ENCODE measurements around the gene RPIA. TPM values are rescaled to one million over a fixed set of nuclear protein-coding genes. Genes with fewer than 3 reads are reported as not detected.

The RPIA gene
- polyA plus RNA-seq, 3 donors = 12.4 to 23.1 (median 17.9) TPM

GRCh38 chr2:88754585-88755320 lies 63.3 kb downstream of the RPIA start:
- Histone ChIP-seq H4K20me1 (ENCODE audit: insufficient read depth, low read length) (no peaks in the 10 kb centered on the region), H3K36me3 (replicated peaks in 1 of 2; ENCODE audit: control insufficient read depth in 1 of 2, insufficient read depth in 2 of 2, low read length in 2 of 2) (peaks cover 24 to 50% of the 10 kb centered on the region in 2 donors), H3K79me2 (ENCODE audit: insufficient read depth, low read length) (no peaks in the 10 kb centered on the region), H3K27me3 (ENCODE audit: control insufficient read depth in 2 of 2, insufficient read depth in 2 of 2, low read length in 2 of 2) (no peaks in the 10 kb centered on the region), H3K4me1 (ENCODE audit: control insufficient read depth in 1 of 2, insufficient read depth in 2 of 2, low read length in 2 of 2) (no peaks in the 10 kb centered on the region), H3K27ac (ENCODE audit: low read depth in 1 of 2, low read length in 2 of 2) (no peak overlapping the region), H3K9ac (ENCODE audit: insufficient read depth, low read length, poor library complexity, severe bottlenecking) (no peak overlapping the region), H3K4me3 (replicated peaks in 1 of 3; ENCODE audit: low read depth in 2 of 3, low read length in 3 of 3) (no peak overlapping the region), H3K4me2 (replicated peaks; ENCODE audit: extremely low read depth, low read length, poor library complexity, severe bottlenecking) (no peak overlapping the region), H3K9me3 (replicated peaks in 1 of 2; ENCODE audit: control insufficient read depth in 1 of 2, insufficient read depth in 1 of 2, low read length in 2 of 2) (peaks cover 14 to 21% of the 10 kb centered on the region in 2 donors), H2AFZ (ENCODE audit: insufficient read depth, low read depth, low read length, poor library complexity, severe bottlenecking) (no peak overlapping the region)
- DNase-seq = no peak
- H3K36me3 Mint-ChIP-seq = peaks cover 38 to 47% of the 10 kb centered on the region in 2 donors
- peak overlapping the region in 1 of 7 donors; percentile 66 for H3K27ac Mint-ChIP-seq
- peaks cover 0 to 25% (median 23%) of the 10 kb centered on the region in 7 donors for H3K9me3 Mint-ChIP-seq
- no peak for TF ChIP-seq CTCF (IDR thresholded peaks at IDR 0.05)
- H3K27me3 Mint-ChIP-seq (ENCODE audit: low read depth in 3 of 3) = peaks cover 0 to 1% (median 0%) of the 10 kb centered on the region in 3 donors
- intact Hi-C loops (cut with micrococcal nuclease) = no loop called here
- no peak overlapping the region for H3K4me3 Mint-ChIP-seq
- 30% methylated on average over 4 of the region's 6 CpGs for WGBS (ENCODE audit: insufficient coverage)
- no peaks in the 10 kb centered on the region for H3K4me1 Mint-ChIP-seq

GRCh38 chr2:88755836-88756235 lies 64.4 kb downstream of the RPIA start:
- no peak overlapping the region for H3K27ac ChIP-seq (ENCODE audit: low read depth in 1 of 2, low read length in 2 of 2)
- peak overlapping the region in 1 of 7 donors; percentile 66 for H3K27ac Mint-ChIP-seq
- H3K36me3 ChIP-seq (replicated peaks in 1 of 2; ENCODE audit: control insufficient read depth in 1 of 2, insufficient read depth in 2 of 2, low read length in 2 of 2) = peaks cover 18 to 41% of the 10 kb centered on the region in 2 donors
- no peaks in the 10 kb centered on the region for H3K4me1 ChIP-seq (ENCODE audit: control insufficient read depth in 1 of 2, insufficient read depth in 2 of 2, low read length in 2 of 2)
- H3K9ac ChIP-seq (ENCODE audit: insufficient read depth, low read length, poor library complexity, severe bottlenecking) = no peak overlapping the region
- 89% methylated on average over 1 of the region's 3 CpGs for WGBS (ENCODE audit: insufficient coverage)
- H3K4me3 ChIP-seq (replicated peaks in 1 of 3; ENCODE audit: low read depth in 2 of 3, low read length in 3 of 3) = no peak overlapping the region
- no peak overlapping the region for H2AFZ ChIP-seq (ENCODE audit: insufficient read depth, low read depth, low read length, poor library complexity, severe bottlenecking)
- no peaks in the 10 kb centered on the region for H4K20me1 ChIP-seq (ENCODE audit: insufficient read depth, low read length)
- no peaks in the 10 kb centered on the region for H3K79me2 ChIP-seq (ENCODE audit: insufficient read depth, low read length)
- no peak for TF ChIP-seq CTCF (IDR thresholded peaks at IDR 0.05)
- peaks cover 30 to 37% of the 10 kb centered on the region in 2 donors for H3K36me3 Mint-ChIP-seq
- no peaks in the 10 kb centered on the region for H3K27me3 ChIP-seq (ENCODE audit: control insufficient read depth in 2 of 2, insufficient read depth in 2 of 2, low read length in 2 of 2)
- no peak overlapping the region for H3K4me3 Mint-ChIP-seq
- H3K4me2 ChIP-seq (replicated peaks; ENCODE audit: extremely low read depth, low read length, poor library complexity, severe bottlenecking) = no peak overlapping the region
- peaks cover 0 to 29% (median 24%) of the 10 kb centered on the region in 7 donors for H3K9me3 Mint-ChIP-seq
- intact Hi-C loops (cut with micrococcal nuclease) = no loop called here
- H3K4me1 Mint-ChIP-seq = no peaks in the 10 kb centered on the region
- peaks cover 14 to 22% of the 10 kb centered on the region in 2 donors for H3K9me3 ChIP-seq (replicated peaks in 1 of 2; ENCODE audit: control insufficient read depth in 1 of 2, insufficient read depth in 1 of 2, low read length in 2 of 2)
- no peaks in the 10 kb centered on the region for H3K27me3 Mint-ChIP-seq (ENCODE audit: low read depth in 3 of 3)
- no peak for DNase-seq
